ENCODE measurements around the gene CYP11A1. TPM values are rescaled to one million over a fixed set of nuclear protein-coding genes. Genes with fewer than 3 reads are reported as not detected.

The CYP11A1 gene
- polyA plus RNA-seq, 3 donors = not detected

- Mint-ChIP-seq H3K27me3 (ENCODE audit: low read depth in 3 of 3) (peaks cover 3 to 14% (median 6%) of the 10 kb centered on the region in 3 donors), H3K36me3 (no peaks in the 10 kb centered on the region), H3K9me3 (no peaks in the 10 kb centered on the region), H3K27ac (no peak overlapping the region), H3K4me3 (no peak overlapping the region), H3K4me1 (peaks cover 8% of the 10 kb centered on the region)
- H3K4me3 ChIP-seq (replicated peaks in 1 of 3; ENCODE audit: low read depth in 2 of 3, low read length in 3 of 3) = no peak overlapping the region
- peaks cover 0 to 15% of the 10 kb centered on the region in 2 donors for H3K4me1 ChIP-seq (ENCODE audit: control insufficient read depth in 1 of 2, insufficient read depth in 2 of 2, low read length in 2 of 2)
- no peak overlapping the region for H2AFZ ChIP-seq (ENCODE audit: insufficient read depth, low read depth, low read length, poor library complexity, severe bottlenecking)
- TF ChIP-seq CTCF (IDR thresholded peaks at IDR 0.05) = no peak
- intact Hi-C loops (cut with micrococcal nuclease) = no loop called here
- no peaks in the 10 kb centered on the region for H4K20me1 ChIP-seq (ENCODE audit: insufficient read depth, low read length)
- H3K27me3 ChIP-seq (ENCODE audit: control insufficient read depth in 2 of 2, insufficient read depth in 2 of 2, low read length in 2 of 2) = no peaks in the 10 kb centered on the region
- no peaks in the 10 kb centered on the region for H3K36me3 ChIP-seq (replicated peaks in 1 of 2; ENCODE audit: control insufficient read depth in 1 of 2, insufficient read depth in 2 of 2, low read length in 2 of 2)
- H3K9me3 ChIP-seq (replicated peaks in 1 of 2; ENCODE audit: control insufficient read depth in 1 of 2, insufficient read depth in 1 of 2, low read length in 2 of 2) = no peaks in the 10 kb centered on the region
- no peak overlapping the region for H3K9ac ChIP-seq (ENCODE audit: insufficient read depth, low read length, poor library complexity, severe bottlenecking)
- no peak overlapping the region for H3K27ac ChIP-seq (ENCODE audit: low read depth in 1 of 2, low read length in 2 of 2)
- no peak overlapping the region for H3K4me2 ChIP-seq (replicated peaks; ENCODE audit: extremely low read depth, low read length, poor library complexity, severe bottlenecking)
- no peak for DNase-seq
- H3K79me2 ChIP-seq (ENCODE audit: insufficient read depth, low read length) = no peaks in the 10 kb centered on the region
- 99% methylated on average over 7 of the region's 13 CpGs for WGBS (ENCODE audit: insufficient coverage)
These were observed 52.5 kb downstream of the CYP11A1 start for GRCh38 chr15:74314795-74315438.

GRCh38 chr15:74313889-74314288 lies 53.6 kb downstream of the CYP11A1 start:
- WGBS (ENCODE audit: insufficient coverage) = 98% methylated on average over 5 of the region's 7 CpGs

More at GRCh38 chr15:74313889-74314288, 53.6 kb downstream of the CYP11A1 start:
- no peak overlapping the region for H3K4me3 ChIP-seq (replicated peaks in 1 of 3; ENCODE audit: low read depth in 2 of 3, low read length in 3 of 3)
- Mint-ChIP-seq H3K27ac (no peak overlapping the region), H3K4me3 (no peak overlapping the region), H3K9me3 (no peaks in the 10 kb centered on the region), H3K27me3 (ENCODE audit: low read depth in 3 of 3) (peaks cover 6 to 21% (median 10%) of the 10 kb centered on the region in 3 donors), H3K36me3 (no peaks in the 10 kb centered on the region), H3K4me1 (peaks cover 5% of the 10 kb centered on the region)
- no peaks in the 10 kb centered on the region for H4K20me1 ChIP-seq (ENCODE audit: insufficient read depth, low read length)
- H3K36me3 ChIP-seq (replicated peaks in 1 of 2; ENCODE audit: control insufficient read depth in 1 of 2, insufficient read depth in 2 of 2, low read length in 2 of 2) = no peaks in the 10 kb centered on the region
- no peak overlapping the region for H3K9ac ChIP-seq (ENCODE audit: insufficient read depth, low read length, poor library complexity, severe bottlenecking)
- no peak for DNase-seq
- peaks cover 0 to 7% of the 10 kb centered on the region in 2 donors for H3K4me1 ChIP-seq (ENCODE audit: control insufficient read depth in 1 of 2, insufficient read depth in 2 of 2, low read length in 2 of 2)
- intact Hi-C loops (cut with micrococcal nuclease) = no loop called here
- no peak for TF ChIP-seq CTCF (IDR thresholded peaks at IDR 0.05)
- no peak overlapping the region for H2AFZ ChIP-seq (ENCODE audit: insufficient read depth, low read depth, low read length, poor library complexity, severe bottlenecking)
- no peak overlapping the region for H3K4me2 ChIP-seq (replicated peaks; ENCODE audit: extremely low read depth, low read length, poor library complexity, severe bottlenecking)
- H3K27me3 ChIP-seq (ENCODE audit: control insufficient read depth in 2 of 2, insufficient read depth in 2 of 2, low read length in 2 of 2) = no peaks in the 10 kb centered on the region
- no peaks in the 10 kb centered on the region for H3K79me2 ChIP-seq (ENCODE audit: insufficient read depth, low read length)
- H3K27ac ChIP-seq (ENCODE audit: low read depth in 1 of 2, low read length in 2 of 2) = no peak overlapping the region
- H3K9me3 ChIP-seq (replicated peaks in 1 of 2; ENCODE audit: control insufficient read depth in 1 of 2, insufficient read depth in 1 of 2, low read length in 2 of 2) = no peaks in the 10 kb centered on the region
